GM18519 (cell line): Measurements from ENCODE around the gene CMTM2.
"Not testable (repeated sequence)": the region's sequence is repeated elsewhere in the genome, so short reads cannot be mapped to it uniquely, and the experiment has no call there.

ENCODE experiments used
- ATAC-seq: cut with Tn5 transposase; IDR thresholded peaks from one replicate; pipeline ENCODE4 v1.9.1; 2021; ENCODE audit warnings: mild to moderate bottlenecking, moderate library complexity; ENCODE audit not compliant: unreplicated experiment, low FRiP score

Gene CMTM2

DNA sequence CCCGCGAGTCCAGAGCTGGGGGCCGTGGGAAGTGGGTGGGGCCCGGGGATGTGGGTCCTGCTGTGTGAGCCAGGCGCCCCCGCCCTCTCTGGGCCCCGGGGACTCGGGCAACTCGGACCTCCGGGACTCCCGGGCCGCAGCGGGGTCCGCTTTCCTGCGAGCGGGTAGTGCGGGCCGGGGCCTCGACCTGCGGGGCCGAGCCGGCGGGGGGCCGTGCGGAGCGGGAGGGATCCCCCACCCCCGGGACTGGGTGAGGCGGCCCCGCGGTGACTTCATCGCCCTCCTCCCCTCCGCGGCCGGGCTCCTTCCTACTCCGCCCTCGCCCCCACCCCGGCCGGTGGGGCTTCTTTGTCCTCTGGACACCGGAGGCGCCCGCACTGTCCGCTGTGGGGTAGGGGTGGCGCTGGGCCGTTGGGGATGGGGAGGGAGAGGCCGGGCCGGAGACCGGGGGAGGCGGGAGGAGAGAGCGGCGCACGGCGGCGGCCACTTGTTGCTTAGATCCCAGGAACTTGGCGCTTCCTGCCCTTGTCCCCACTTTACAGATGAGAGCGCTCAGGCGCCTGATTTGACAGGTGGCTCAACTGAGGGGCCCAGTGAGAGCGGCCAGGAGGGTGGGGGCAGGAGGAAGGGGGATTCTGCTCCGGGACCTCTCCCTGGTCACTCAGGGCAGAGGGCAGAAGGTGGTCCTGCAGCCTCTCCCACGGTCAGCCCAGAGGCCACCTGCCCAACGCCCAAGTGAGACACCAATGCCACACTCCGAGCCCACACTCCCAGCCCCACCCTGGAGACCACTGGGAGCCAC lies 26.1 kb downstream of the CMTM2 start:
- ATAC-seq: no peak

GRCh38 chr16:66605979-66606751 lies 26.9 kb downstream of the CMTM2 start:
- ATAC-seq: no peak

- ATAC-seq: no peak
Measured at GRCh38 chr16:66608241-66609138, 29.2 kb downstream of the CMTM2 start.

- no peak for ATAC-seq
Measured at GRCh38 chr16:66609139-66609510, 29.9 kb downstream of the CMTM2 start.

- ATAC-seq: no peak
Measured at GRCh38 chr16:66610111-66610820, 31.0 kb downstream of the CMTM2 start.

DNA sequence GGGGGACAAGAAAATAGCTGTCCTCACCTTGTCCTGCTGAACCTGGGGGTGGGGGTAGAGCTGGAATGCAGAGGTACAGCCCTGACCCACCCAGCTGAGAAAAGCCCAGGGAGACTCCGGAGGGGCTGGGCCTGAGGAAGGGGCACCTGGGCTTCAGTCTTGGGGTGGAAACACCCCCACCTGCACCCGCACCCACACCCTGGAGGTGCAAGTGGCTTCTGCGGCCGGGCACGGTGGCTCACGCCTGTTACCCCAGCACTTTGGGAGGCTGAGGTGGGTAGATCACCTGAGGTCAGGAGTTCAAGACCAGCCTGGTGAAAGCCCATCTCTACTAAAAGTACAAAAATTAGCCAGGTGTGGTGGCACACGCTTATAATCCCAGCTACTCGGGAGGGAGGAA lies 32.6 kb downstream of the CMTM2 start:
- not testable (repeated sequence) for ATAC-seq

GRCh38 chr16:66612422-66612821 lies 33.2 kb downstream of the CMTM2 start:
- no peak for ATAC-seq

GRCh38 chr16:66614161-66614802 lies 35.0 kb downstream of the CMTM2 start:
- ATAC-seq: no peak

- no peak for ATAC-seq
Measured at GRCh38 chr16:66616169-66616568, 36.9 kb downstream of the CMTM2 start.

- no peak for ATAC-seq
Measured at GRCh38 chr16:66616592-66616991, 37.3 kb downstream of the CMTM2 start.

DNA sequence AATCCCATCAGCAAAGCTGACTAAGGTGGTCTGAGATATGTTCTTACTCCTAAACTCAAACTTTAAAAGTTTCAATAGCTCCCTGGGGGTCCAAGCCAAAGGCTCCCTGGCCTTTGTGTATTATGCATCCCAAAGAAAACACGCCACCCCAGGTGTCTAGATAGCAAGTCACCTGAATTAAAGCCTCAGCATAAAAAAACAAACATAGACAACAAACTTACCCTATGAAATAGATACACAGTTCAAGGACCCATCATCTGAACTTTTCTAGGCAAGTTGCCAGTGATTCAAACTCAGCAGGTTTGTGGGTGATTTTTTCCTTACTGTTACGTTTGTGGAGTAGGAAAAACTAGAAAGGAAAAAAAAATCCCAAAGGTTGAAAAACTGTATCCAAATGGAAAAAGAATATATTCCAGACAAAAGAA lies 37.8 kb downstream of the CMTM2 start:
- no peak for ATAC-seq

DNA sequence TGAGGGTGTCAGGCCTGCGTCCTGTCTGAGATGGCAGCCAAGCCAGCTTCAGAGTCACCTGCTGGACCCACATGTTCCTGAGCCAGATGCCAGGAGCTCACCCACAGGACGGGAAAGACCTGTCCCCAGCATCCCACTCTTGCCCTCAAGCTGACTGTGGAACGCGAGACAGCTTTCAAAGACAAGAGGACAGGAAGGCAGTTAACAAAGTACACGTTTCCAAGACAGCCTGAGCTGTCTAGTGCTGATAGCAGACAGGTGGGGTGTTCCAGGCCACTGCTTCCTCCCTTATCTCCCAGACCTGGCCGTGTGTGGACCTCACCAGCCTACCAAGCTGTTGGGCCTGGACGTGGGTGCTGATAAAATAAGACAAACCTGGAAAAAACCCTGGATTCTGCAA lies 38.5 kb downstream of the CMTM2 start:
- ATAC-seq: no peak

DNA sequence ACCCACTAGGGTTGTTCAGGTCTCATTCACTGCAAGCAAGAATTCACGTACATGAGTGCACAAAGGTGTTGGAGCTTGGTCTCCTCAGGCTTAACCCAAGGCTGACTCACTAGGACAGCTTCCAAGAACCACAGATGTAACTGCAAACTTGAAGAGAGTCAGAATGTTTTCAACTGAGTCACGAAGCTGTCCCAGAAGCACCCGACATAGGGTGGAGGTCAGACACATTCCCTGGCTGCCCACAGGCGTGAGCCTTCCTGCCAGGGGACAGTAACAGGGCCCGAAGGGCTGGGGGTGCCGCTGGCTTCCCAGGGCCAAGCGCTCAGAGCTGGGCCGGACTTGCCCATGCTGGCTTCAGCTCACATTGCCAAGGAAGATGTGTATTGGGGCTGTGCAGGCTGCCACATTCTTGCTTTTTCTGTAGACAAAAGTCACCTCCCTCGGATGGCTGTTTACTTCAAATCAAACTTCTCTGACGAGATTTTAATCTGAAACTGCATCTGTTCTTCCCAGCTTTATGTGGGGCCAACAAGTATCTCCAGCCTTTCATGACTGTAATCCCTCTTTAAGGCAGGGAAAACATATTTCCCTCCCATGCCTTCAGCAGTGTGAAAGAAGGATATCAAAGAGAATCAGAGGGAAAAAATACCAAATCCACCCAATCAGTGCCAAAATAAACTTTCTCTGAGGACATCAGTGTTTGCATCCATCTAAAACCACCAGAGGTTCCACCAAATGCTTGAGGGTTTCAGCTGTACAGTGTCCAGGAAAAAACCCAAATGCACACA lies 39.5 kb downstream of the CMTM2 start:
- no peak for ATAC-seq

DNA sequence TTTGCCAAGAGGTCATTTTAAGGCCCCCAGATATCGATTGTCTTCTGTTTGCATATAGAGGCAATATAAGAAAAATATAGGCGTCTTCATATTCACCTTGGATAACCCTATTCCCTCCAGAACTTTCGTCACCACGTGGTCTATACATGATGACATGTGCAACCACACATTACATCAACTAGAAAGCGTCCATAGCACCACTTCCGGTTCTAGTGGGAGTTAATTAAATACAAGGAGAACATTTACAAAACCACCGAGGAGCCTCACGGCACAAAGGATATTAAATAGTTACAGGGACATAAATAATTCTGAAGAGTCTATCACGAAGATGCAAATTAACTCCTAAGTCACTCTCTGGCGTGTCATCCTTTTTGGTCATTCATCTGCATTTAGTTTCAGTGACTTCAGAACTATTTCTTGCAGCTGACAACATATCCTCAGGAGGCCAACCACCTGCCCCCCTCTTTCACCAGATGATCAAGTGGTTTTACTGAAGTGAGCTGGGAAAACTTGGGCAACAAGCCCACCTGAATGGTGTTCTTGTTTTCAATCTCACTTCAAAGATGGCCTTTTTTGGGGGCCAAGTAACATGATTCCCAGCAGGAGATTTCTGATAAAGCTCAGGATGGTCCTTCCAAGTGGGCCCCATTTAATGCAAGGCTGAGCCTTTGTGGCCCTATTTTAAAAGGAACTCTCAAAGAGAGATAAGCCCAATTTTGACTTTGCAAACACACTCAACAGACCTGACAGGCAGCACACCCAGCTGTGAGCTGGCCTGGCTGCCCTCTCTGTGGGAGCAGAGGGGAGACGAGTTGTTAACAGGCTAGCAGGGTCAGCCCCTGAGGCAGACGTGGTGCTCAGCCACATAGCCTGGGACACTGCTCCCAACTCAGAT lies 40.5 kb downstream of the CMTM2 start:
- no peak for ATAC-seq

- ATAC-seq: no peak
Measured at GRCh38 chr16:66620429-66620795, 41.1 kb downstream of the CMTM2 start.

- no peak for ATAC-seq
Measured at GRCh38 chr16:66621973-66622372, 42.7 kb downstream of the CMTM2 start.

GRCh38 chr16:66622863-66623262 lies 43.6 kb downstream of the CMTM2 start:
- ATAC-seq: no peak

GRCh38 chr16:66623755-66624154 lies 44.5 kb downstream of the CMTM2 start:
- ATAC-seq: no peak
